Transverse colon (tissue), 4 donors: ENCODE measurements around the gene CARS2. TPM values are rescaled to one million over a fixed set of nuclear protein-coding genes. Genes with fewer than 3 reads are reported as not detected.
"Not testable (repeated sequence)": the region's sequence is repeated elsewhere in the genome, so short reads cannot be mapped to it uniquely, and the experiment has no call there.

Source experiments
- DNase-seq: peaks from one replicate; pipeline ENCODE4 v3.0.0-alpha.2; 2019
- H3K27ac ChIP-seq, 4 donors: fragments of 200-600 bp; sonication (generic); 2 replicates each; pipeline ENCODE4 v1.5.1; 2016 to 2018; ENCODE audit warnings: inconsistent platforms in 4 of 4
- H3K27me3 ChIP-seq: fragments of 200-600 bp; sonication (generic); 2 replicates; pipeline ENCODE4 v1.5.1; 2017; ENCODE audit warnings: inconsistent platforms
- H3K36me3 ChIP-seq, 4 donors: fragments of 200-600 bp; sonication (generic); 2 replicates each; pipeline ENCODE4 v1.5.1; 2017 to 2019; ENCODE audit warnings: inconsistent platforms in 4 of 4
- H3K4me1 ChIP-seq, 4 donors: fragments of 200-600 bp; sonication (generic); 2 replicates each; pipeline ENCODE4 v1.5.1; 2017 to 2020; ENCODE audit warnings: inconsistent platforms in 4 of 4
- H3K4me3 ChIP-seq, 4 donors: fragments of 200-600 bp; sonication (generic); 1 replicate in 1 of 4; 2 replicates in 3 of 4; pipeline versions ENCODE4 v1.5.1 to v1.6.1; 2017 to 2019; ENCODE audit warnings: inconsistent platforms in 4 of 4
- H3K9me3 ChIP-seq, 2 donors: fragments of 200-600 bp; sonication (generic); 2 replicates each; pipeline ENCODE4 v1.5.1; 2017 to 2019; ENCODE audit warnings: inconsistent platforms in 2 of 2
- EP300 ChIP-seq: sonication (generic); formaldehyde crosslinking; IDR thresholded peaks from one replicate; pipeline ENCODE4 v1.6.1; 2017; ENCODE audit warnings: antibody characterized with exemption, low read depth
- POLR2A ChIP-seq: fragments of 450-650 bp; IDR thresholded peaks from one replicate; pipeline ENCODE4 v1.6.1; 2016; ENCODE audit warnings: antibody characterized with exemption, mild to moderate bottlenecking, moderate library complexity
- POLR2AphosphoS5 ChIP-seq, 3 donors: sonication (generic); formaldehyde crosslinking; IDR thresholded peaks; one replicate each; pipeline ENCODE4 v1.6.1; 2016; ENCODE audit warnings: antibody characterized with exemption in 3 of 3
- WGBS, 2 donors: methylation state at CpG; one replicate each; pipeline ENCODE4 v1.1.5; 2018; ENCODE audit warnings: low coverage in 1 of 2; 5-methylcytosine and 5-hydroxymethylcytosine counted together
- in situ Hi-C, 4 donors: fragments of 200-750 bp; cut with MboI; loops; one replicate each; pipeline versions ENCODE4 v1.15.0 to v1.15.1; 2017; ENCODE audit warnings: low sequenced_read_pairs in 3 of 4, low pct_ligation_motif_present in 1 of 4, low pct_unique_long_range_greater_than_20kb in 1 of 4
- intact Hi-C: fragments of 100-400 bp; cut with DNase I; formaldehyde crosslinking; loops from one replicate; pipeline ENCODE4 v1.15.1; 2023; ENCODE audit warnings: low total_unique reads
- total RNA-seq, 4 donors: library from RNA; depleted of rRNA; stranded (reverse); fragments of >200 nt; gene quantifications; one replicate each; pipeline ENCODE4 v1.1.0, GENCODE V29; 2016
- TF ChIP-seq, protein P1 (sequence below), 5 experiments: fragments of 200-600 bp in 3 of 5; fragments of 450-650 bp in 2 of 5; sonication (generic) in 3 of 5; IDR thresholded peaks; 1 replicate in 2 of 5; 2 replicates in 3 of 5; pipeline ENCODE4 v1.5.1; 2016 to 2017; ENCODE audit warnings: antibody characterized with exemption in 5 of 5, inconsistent platforms in 3 of 5, mild to moderate bottlenecking in 2 of 5, moderate library complexity in 1 of 5

The CARS2 gene
- total RNA-seq, 4 donors from 2014 or later, result 35.2 to 152 (median 56.2) TPM

DNA sequence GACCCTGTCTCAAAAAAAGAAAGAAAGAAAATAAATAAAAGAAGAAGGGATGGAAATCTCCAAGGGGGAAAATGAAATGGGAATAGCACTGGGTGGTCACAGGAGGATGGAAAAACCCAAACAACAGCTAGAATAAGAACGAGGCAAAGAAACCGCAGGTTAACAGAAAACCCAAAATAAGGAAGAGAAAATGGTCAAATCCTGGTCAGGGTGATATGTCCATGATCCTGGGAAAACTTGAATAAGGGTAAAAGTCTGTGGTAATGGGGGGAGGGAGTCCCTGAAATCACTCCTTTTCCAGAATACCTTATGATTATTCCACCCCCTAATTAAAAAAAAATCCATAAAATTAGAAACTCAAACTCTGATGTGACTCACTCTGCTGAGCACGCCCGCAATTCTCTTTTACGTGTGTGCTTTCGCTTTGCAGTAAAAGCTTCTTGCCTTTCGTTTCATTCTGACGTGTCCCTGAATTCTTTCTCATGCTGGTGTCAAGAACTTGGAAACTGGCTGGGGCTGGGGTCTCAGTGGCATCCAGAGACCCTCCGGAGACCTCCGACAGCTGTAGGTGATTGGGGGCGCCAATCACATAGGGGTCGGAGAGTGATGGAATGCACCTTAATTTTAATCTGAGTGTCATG lies 94.8 kb downstream of the CARS2 start:
- no peak for DNase-seq
- TF ChIP-seq, protein P1, sequence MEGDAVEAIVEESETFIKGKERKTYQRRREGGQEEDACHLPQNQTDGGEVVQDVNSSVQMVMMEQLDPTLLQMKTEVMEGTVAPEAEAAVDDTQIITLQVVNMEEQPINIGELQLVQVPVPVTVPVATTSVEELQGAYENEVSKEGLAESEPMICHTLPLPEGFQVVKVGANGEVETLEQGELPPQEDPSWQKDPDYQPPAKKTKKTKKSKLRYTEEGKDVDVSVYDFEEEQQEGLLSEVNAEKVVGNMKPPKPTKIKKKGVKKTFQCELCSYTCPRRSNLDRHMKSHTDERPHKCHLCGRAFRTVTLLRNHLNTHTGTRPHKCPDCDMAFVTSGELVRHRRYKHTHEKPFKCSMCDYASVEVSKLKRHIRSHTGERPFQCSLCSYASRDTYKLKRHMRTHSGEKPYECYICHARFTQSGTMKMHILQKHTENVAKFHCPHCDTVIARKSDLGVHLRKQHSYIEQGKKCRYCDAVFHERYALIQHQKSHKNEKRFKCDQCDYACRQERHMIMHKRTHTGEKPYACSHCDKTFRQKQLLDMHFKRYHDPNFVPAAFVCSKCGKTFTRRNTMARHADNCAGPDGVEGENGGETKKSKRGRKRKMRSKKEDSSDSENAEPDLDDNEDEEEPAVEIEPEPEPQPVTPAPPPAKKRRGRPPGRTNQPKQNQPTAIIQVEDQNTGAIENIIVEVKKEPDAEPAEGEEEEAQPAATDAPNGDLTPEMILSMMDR (IDR thresholded peaks at IDR 0.05), result no peak
- TF ChIP-seq POLR2AphosphoS5 (IDR thresholded peaks at IDR 0.05), result no peak
- no peak for TF ChIP-seq POLR2A
- TF ChIP-seq EP300, result no peak

DNA sequence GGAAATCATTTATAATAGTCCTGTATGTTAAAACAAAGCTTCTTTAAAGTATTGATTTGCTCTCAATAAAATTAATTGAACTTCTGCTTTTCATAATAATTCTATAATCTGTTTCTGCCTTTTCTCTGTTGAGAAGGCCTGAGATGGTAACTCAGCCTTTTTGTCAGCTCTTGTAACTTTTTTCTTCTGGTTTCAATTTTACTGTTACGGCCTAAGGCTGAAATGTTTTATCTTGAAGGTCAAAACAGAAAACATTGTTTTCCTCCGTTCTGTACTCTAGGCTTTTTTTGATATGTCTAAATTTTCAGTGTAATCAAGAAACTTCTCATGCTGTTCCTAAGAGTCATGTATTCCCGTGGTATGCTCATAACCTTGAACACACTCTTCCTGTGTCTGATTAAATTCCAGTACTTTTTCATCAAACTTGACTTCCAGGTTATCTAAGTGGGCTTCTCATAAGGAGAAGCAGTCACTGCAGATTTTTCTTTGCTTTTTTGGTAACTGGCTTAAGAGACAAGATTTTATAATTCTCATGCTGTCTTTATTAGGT lies 98.2 kb downstream of the CARS2 start:
- Histone ChIP-seq H3K4me3 (no peak overlapping the region), H3K9me3 (no peaks in the 10 kb centered on the region), H3K27me3 (no peaks in the 10 kb centered on the region), H3K27ac (no peak overlapping the region), H3K36me3 (no peaks in the 10 kb centered on the region), H3K4me1 (no peaks in the 10 kb centered on the region)
- in situ Hi-C loops (loop anchor here in 1 of 4 donors (25.0 kb wide), 1 partner anchor 105 kb away; the partner anchor contains the start of genes CARS2 and ING1), intact Hi-C loops (loop anchor here (2.0 kb wide), 1 partner anchor 23 kb away; no protein-coding TSS in a partner anchor)
- 78 to 80% methylated on average over 3 of the region's 3 CpGs for WGBS, 2 donors
- DNase-seq, result no peak
- TF ChIP-seq EP300, result no peak
- TF ChIP-seq, protein P1 (IDR thresholded peaks at IDR 0.05), result no peak

More for the DNA sequence above, 94.8 kb downstream of the CARS2 start:
- no peak overlapping the region for H3K4me3 ChIP-seq
- H3K27me3 ChIP-seq, result no peaks in the 10 kb centered on the region
- no peaks in the 10 kb centered on the region for H3K9me3 ChIP-seq
- WGBS, 2 donors, result 54 to 69% methylated on average over 8 to 12 of the region's 12 CpGs
- in situ Hi-C loops, result loop anchor here in 2 of 4 donors (10.0 to 25.0 kb wide), 2 partner anchors 94 to 101 kb away; partner anchors contain the start of genes CARS2 (in 2 of the 2) and ING1 (in 1 of the 2)
- no peaks in the 10 kb centered on the region for H3K36me3 ChIP-seq
- intact Hi-C loops, result no loop called here
- H3K27ac ChIP-seq, result no peak overlapping the region
- H3K4me1 ChIP-seq, result peaks cover 0 to 5% (median 4%) of the 10 kb centered on the region in 4 donors

DNA sequence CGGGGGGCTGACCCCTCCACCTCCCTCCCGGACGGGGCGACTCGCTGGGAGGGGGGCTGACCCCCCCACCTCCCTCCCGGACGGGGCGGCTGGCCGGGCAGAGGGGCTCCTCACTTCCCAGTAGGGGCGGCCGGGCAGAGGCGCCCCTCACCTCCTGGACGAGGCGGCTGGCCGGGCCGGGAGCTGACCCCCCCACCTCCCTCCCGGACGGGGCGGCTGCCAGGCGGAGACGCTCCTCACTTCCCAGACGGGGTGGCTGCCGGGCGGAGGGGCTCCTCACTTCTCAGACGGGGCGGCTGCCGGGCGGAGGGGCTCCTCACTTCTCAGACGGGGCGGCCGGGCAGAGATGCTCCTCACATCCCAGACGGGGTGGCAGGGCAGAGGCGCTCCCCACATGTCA lies 99.6 kb downstream of the CARS2 start:
- intact Hi-C loops, H3K4me3 ChIP-seq, H3K27ac ChIP-seq, H3K9me3 ChIP-seq, H3K36me3 ChIP-seq, H3K4me1 ChIP-seq, H3K27me3 ChIP-seq, DNase-seq: not testable (repeated sequence)
- in situ Hi-C loops, result loop anchor here in 1 of 4 donors (25.0 kb wide), 1 partner anchor 106 kb away; the partner anchor contains the start of genes CARS2 and ING1
- 80% methylated on average over 2 of the region's 33 CpGs; no CpG with 5 or more reads in 1 of the 2 donors for WGBS, 2 donors

DNA sequence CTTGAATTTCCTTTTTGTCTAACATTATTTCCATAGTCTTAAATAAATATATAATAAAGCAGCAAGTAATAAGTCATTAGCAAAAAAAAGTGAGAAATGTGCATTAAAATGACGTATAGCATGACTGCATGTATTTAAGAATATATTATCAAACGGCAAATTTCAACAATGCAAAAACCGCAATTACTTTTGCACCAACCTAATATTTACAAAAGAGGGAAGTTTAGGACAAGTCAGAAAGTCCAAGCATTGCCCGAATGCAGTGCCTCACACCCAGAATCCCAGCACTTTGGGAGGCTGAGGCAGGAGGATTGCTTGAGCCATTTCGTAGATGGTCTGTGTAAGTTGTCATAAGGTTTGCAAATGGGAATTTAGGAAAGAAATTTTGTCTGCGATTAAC lies 100.8 kb downstream of the CARS2 start:
- no peak for DNase-seq
- H3K27ac ChIP-seq, result no peak overlapping the region
- no peaks in the 10 kb centered on the region for H3K27me3 ChIP-seq
- in situ Hi-C loops, result loop anchor here in 1 of 4 donors (25.0 kb wide), 1 partner anchor 107 kb away; the partner anchor contains the start of genes CARS2 and ING1
- WGBS, 2 donors, result 93 to 94% methylated on average over 4 to 6 of the region's 6 CpGs
- no peaks in the 10 kb centered on the region for H3K4me1 ChIP-seq
- TF ChIP-seq, protein P1 (IDR thresholded peaks at IDR 0.05), result no peak
- TF ChIP-seq POLR2AphosphoS5 (IDR thresholded peaks at IDR 0.05), result no peak
- TF ChIP-seq EP300, result no peak
- TF ChIP-seq POLR2A, result no peak
- no peak overlapping the region for H3K4me3 ChIP-seq
- intact Hi-C loops, result no loop called here
- no peaks in the 10 kb centered on the region for H3K9me3 ChIP-seq
- H3K36me3 ChIP-seq, result no peaks in the 10 kb centered on the region
